Mesothelial cell of epicardium (in vitro differentiated cells): ENCODE results near the gene DPYSL4. TPM values are rescaled to one million over a fixed set of nuclear protein-coding genes. Genes with fewer than 3 reads are reported as not detected.

Experiments used
- DNase-seq, 2 experiments: peaks; one replicate each; pipeline ENCODE4 v3.0.0; 2021; ENCODE audit warnings: low spot score in 2 of 2; ENCODE audit not compliant: unreplicated experiment in 2 of 2
- H3K27ac Mint-ChIP-seq: 2 replicates; pipeline ENCODE4 v1.8.0; 2021; ENCODE audit warnings: mixed read lengths
- H3K27me3 Mint-ChIP-seq: 2 replicates; pipeline ENCODE4 v1.8.0; 2021; ENCODE audit warnings: low read depth, mixed read lengths
- H3K36me3 Mint-ChIP-seq: 2 replicates; pipeline ENCODE4 v1.8.0; 2021; ENCODE audit warnings: mixed read lengths
- H3K4me1 Mint-ChIP-seq: 2 replicates; pipeline ENCODE4 v1.8.0; 2021; ENCODE audit warnings: mixed read lengths
- H3K4me3 Mint-ChIP-seq: 2 replicates; pipeline ENCODE4 v1.8.0; 2021; ENCODE audit warnings: mild to moderate bottlenecking, moderate library complexity, mixed read lengths
- H3K9me3 Mint-ChIP-seq: 2 replicates; pipeline ENCODE4 v1.8.0; 2021; ENCODE audit warnings: mixed read lengths
- total RNA-seq: library from RNA; stranded (reverse); gene quantifications from 3 replicates; pipeline ENCODE4 v1.2.1, GENCODE V29; 2021
- TF ChIP-seq, protein P1 (sequence below): fragments of 200-600 bp; sonication (generic); IDR thresholded peaks from one replicate; pipeline ENCODE4 v1.5.0; 2021; ENCODE audit warnings: antibody characterized with exemption; ENCODE audit not compliant: unreplicated experiment

DPYSL4 gene
- total RNA-seq, 1 donor from 2014 or later: 18.6 TPM

DNA sequence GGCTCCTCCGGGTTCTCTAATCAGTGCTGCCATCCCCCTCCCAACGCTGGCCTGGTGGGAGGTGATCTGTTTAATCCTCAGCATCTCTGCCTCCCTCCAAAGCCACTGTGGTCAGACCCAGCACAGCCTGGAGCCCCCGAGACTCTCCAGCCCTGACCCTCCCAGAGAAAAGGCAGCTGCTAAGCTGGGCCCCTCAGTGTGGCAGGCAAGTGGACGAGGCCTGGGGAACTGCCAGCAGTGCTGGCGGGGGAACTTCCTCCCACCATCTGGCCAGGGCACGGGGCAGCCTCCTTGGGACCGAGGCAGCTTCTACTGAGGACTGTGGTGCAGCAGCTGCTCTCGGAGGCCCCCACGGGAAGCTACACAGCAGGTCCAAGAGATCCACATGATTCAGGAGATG, 51.1 kb downstream of the DPYSL4 start:
- H3K4me3 Mint-ChIP-seq: no peak overlapping the region
- no peak for DNase-seq
- TF ChIP-seq, protein P1, sequence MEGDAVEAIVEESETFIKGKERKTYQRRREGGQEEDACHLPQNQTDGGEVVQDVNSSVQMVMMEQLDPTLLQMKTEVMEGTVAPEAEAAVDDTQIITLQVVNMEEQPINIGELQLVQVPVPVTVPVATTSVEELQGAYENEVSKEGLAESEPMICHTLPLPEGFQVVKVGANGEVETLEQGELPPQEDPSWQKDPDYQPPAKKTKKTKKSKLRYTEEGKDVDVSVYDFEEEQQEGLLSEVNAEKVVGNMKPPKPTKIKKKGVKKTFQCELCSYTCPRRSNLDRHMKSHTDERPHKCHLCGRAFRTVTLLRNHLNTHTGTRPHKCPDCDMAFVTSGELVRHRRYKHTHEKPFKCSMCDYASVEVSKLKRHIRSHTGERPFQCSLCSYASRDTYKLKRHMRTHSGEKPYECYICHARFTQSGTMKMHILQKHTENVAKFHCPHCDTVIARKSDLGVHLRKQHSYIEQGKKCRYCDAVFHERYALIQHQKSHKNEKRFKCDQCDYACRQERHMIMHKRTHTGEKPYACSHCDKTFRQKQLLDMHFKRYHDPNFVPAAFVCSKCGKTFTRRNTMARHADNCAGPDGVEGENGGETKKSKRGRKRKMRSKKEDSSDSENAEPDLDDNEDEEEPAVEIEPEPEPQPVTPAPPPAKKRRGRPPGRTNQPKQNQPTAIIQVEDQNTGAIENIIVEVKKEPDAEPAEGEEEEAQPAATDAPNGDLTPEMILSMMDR: no peak
- no peak overlapping the region for H3K27ac Mint-ChIP-seq
- no peaks in the 10 kb centered on the region for H3K27me3 Mint-ChIP-seq
- no peaks in the 10 kb centered on the region for H3K4me1 Mint-ChIP-seq
- H3K36me3 Mint-ChIP-seq: no peaks in the 10 kb centered on the region
- H3K9me3 Mint-ChIP-seq: no peaks in the 10 kb centered on the region

DNA sequence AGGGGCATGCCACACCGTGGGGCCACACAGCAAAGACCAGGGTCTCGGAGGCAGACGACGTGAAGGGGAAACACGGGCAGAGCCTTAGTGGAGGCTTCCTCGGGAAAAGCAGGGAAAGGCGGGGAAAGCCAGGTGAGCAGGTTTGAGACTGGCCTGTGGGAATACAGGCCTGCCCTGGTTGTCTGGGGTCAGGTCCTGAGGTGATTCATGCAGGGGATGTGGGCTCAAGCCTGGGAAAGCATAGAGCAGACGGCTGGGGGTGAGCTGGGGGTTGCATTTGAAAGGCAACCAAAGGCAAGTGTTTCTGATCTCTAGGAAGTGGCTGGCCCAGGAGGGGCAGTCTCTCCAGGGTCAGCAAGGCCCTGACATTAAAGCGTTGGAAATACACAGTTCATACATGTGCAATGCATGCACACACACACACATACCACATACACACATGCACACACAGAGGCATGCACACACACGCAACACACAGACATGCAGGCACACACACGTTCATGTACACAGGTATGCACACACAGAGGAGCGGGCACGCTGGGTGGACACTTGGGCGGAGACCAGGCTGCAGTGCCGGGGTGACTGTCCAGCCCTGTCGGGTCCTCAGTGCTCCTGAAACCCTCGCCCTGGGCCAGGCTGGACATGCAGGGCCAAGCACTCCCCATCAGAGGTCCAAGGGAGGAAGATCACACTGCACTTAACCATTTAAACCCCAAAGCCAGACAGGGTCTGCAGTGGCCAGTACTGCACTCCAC, 51.8 kb downstream of the DPYSL4 start:
- Mint-ChIP-seq H3K9me3 (no peaks in the 10 kb centered on the region), H3K27me3 (no peaks in the 10 kb centered on the region), H3K4me3 (no peak overlapping the region), H3K4me1 (no peaks in the 10 kb centered on the region), H3K36me3 (no peaks in the 10 kb centered on the region), H3K27ac (no peak overlapping the region)
- TF ChIP-seq, protein P1: no peak
- DNase-seq: no peak

DNA sequence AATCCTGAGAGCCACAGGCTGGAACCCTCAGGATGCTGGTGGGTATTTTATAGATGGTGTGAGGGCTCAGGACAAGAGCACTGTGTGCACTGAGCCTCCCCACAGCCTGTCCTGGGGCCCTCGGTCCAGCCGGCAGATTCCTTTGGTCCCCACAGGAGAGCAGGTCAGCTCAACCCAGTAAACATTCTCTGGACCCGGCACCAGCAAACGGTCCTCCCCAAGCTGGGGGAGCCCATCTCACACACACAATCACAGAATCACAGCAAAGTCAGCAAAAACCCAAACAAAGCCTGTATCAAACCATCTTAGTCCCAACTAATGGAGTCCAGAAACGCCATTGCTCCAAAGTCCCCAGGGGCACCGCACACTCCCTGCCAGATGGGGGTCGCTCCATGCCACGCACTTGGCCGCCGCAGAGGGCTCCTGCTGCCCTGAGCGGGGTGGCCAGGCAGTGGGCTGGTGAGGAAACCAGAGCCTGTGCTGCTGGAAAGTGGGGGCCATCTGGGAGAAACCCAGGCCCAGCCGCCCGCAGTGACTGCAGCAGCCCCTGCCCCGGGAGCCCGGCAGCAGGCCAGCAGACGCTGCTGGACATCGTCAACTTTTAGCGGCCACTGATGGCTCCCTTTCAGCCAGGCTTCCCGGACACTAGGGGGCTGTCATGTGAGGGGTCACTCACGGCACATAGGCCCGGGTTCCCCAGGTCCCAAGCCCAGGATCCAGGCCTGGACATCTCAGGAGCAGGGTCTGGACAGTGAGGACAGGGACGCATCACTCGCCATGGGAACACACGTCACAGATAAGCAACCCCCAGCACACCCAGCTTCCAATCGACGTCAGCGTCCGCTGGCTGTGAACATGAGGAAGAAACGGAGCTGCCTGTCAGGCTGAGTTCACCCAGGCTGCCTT, 52.6 kb downstream of the DPYSL4 start:
- Mint-ChIP-seq H3K4me3 (no peak overlapping the region), H3K4me1 (no peaks in the 10 kb centered on the region), H3K27me3 (no peaks in the 10 kb centered on the region), H3K27ac (no peak overlapping the region), H3K36me3 (no peaks in the 10 kb centered on the region), H3K9me3 (no peaks in the 10 kb centered on the region)
- DNase-seq: no peak
- TF ChIP-seq, protein P1: no peak

DNA sequence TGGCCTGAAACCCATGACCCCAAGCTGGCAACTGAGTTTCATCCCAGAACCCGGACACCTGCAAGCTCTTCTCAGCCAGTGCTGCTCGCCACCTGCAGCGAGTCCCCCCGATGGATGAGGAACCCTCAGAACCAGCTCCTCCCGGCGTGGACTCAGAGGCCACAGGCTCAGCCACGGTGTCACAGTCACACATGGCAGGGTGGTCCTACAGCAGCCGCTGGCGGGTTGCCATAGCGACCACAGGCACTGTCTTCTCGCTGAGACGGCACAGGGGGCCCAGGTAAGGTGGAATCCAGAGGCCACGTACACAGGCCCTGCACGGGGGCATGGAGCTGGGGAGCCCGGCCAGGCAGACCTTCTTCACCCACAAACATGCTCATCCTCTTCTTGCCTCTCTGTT, 53.4 kb downstream of the DPYSL4 start:
- TF ChIP-seq, protein P1: no peak
- Mint-ChIP-seq H3K4me3 (no peak overlapping the region), H3K27me3 (no peaks in the 10 kb centered on the region), H3K36me3 (no peaks in the 10 kb centered on the region), H3K9me3 (no peaks in the 10 kb centered on the region), H3K27ac (no peak overlapping the region), H3K4me1 (no peaks in the 10 kb centered on the region)
- DNase-seq: no peak

DNA sequence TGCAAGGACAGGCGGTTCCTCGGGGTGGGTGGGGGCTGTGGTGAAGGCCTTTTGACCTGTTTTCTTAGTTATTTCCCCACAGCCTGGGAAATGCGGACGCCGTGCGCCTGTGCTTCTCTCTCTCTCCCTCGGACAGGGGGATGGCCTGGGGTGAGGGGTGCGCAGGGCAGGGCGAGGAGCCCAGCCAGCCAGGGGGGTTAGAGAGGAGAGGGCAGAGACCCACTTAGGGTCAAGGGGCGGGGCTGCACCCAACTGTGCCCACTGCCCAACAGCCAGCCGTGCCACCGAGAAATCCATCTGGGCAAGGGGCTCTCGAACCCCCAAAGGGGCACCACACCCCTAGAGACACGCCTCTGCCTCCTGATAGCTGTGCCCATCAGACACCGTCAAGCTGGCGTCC, 53.8 kb downstream of the DPYSL4 start:
- H3K4me3 Mint-ChIP-seq: no peak overlapping the region
- H3K36me3 Mint-ChIP-seq: no peaks in the 10 kb centered on the region
- no peak overlapping the region for H3K27ac Mint-ChIP-seq
- H3K27me3 Mint-ChIP-seq: no peaks in the 10 kb centered on the region
- no peak for DNase-seq
- H3K9me3 Mint-ChIP-seq: no peaks in the 10 kb centered on the region
- no peaks in the 10 kb centered on the region for H3K4me1 Mint-ChIP-seq
- TF ChIP-seq, protein P1: no peak
